Heart right ventricle (tissue), 16 donors: ENCODE measurements around the gene RPL26. TPM values are rescaled to one million over a fixed set of nuclear protein-coding genes. Genes with fewer than 3 reads are reported as not detected.

Experiments
- ATAC-seq, 8 donors: fragments of 200-7000 bp; cut with Tn5 transposase; one replicate each; pipeline ENCODE4 v1.9.1; 2020; ENCODE audit warnings: mild to moderate bottlenecking in 8 of 8, moderate library complexity in 8 of 8, moderate number of reproducible peaks in 1 of 8
- DNase-seq, 2 donors: peaks; one replicate each; pipeline ENCODE4 v3.0.0-alpha.2; 2020
- H3K27ac ChIP-seq, 10 donors: fragments of 200-600 bp; sonication (generic) in 2 of 10; one replicate each; pipeline versions ENCODE4 v1.5.0 to v1.8.0; 2020 to 2022; ENCODE audit warnings: mild to moderate bottlenecking in 3 of 10
- H3K27me3 ChIP-seq, 7 donors: fragments of 200-600 bp; one replicate each; pipeline ENCODE4 v1.8.0; 2021 to 2022; ENCODE audit warnings: mild to moderate bottlenecking in 2 of 7
- H3K36me3 ChIP-seq, 9 donors: fragments of 200-600 bp; sonication (generic) in 1 of 9; one replicate each; pipeline versions ENCODE4 v1.5.0 to v1.8.0; 2020 to 2022; ENCODE audit warnings: mild to moderate bottlenecking in 2 of 9
- H3K4me1 ChIP-seq, 9 donors: fragments of 200-600 bp; sonication (generic) in 1 of 9; one replicate each; pipeline versions ENCODE4 v1.5.0 to v1.8.0; 2020 to 2022; ENCODE audit warnings: mild to moderate bottlenecking in 4 of 9
- H3K4me3 ChIP-seq, 10 donors: fragments of 200-600 bp; sonication (generic) in 2 of 10; one replicate each; pipeline versions ENCODE4 v1.5.0 to v1.8.0; 2020 to 2022; ENCODE audit warnings: mild to moderate bottlenecking in 7 of 10, moderate library complexity in 2 of 10
- H3K9me3 ChIP-seq, 11 donors: fragments of 200-600 bp in 10 of 11; sonication (generic) in 2 of 11; one replicate each; pipeline versions ENCODE4 v1.5.0 to v1.8.0; 2013 to 2022; ENCODE audit warnings: mild to moderate bottlenecking in 2 of 11, control low read depth in 1 of 11, moderate library complexity in 1 of 11
- WGBS, 2 donors: extraction: QIAGEN DNeasy Blood & Tissue Kit; methylation state at CpG; one replicate each; pipeline ENCODE4 v1.1.7; 2013; ENCODE audit warnings: inconsistent platforms in 1 of 2; 5-methylcytosine and 5-hydroxymethylcytosine counted together
- intact Hi-C, 10 donors: fragments of 100-400 bp; cut with DNase I; formaldehyde crosslinking; loops; one replicate each; pipeline versions ENCODE4 v1.11.1 to v1.14.2; 2022
- polyA plus RNA-seq, 2 donors: library from polyadenylated mRNA; stranded (reverse); fragments of 200-250 nt; gene quantifications; one replicate each; pipeline ENCODE4 v1.2.3, GENCODE V29; 2013
- total RNA-seq, 10 donors: library from RNA; stranded (reverse); fragmentation: NEBNext Ultra II Directional in 3 of 10; extraction: Animal tissue kit (Norgen Biotek cat#: 25700) in 3 of 10; gene quantifications; one replicate each; pipeline versions ENCODE4 v1.2.1 to v1.2.4, GENCODE V29; 2021 to 2023
- TF ChIP-seq, protein P1 (sequence below), 9 donors: fragments of 200-600 bp; sonication (generic) in 2 of 9; IDR thresholded peaks; one replicate each; pipeline versions ENCODE4 v1.5.0 to v1.8.0; 2021 to 2022; ENCODE audit warnings: antibody characterized with exemption in 9 of 9, mild to moderate bottlenecking in 5 of 9, moderate library complexity in 1 of 9
- donor health status: Arrhythmogenic right ventricular cardiomyopathy.
- donor health status: ischemic (EF 13 %, LVEDD 7.1; RV severe dilation, severe dysfunction).
- donor health status: healthy with polysubstance abuse.
- donor health status: DM: no; HTN: yes; CAD: no.
- donor health status: DM: no; HTN: no; CAD: no.
- donor health status: ischemic (EF 25% LVEDD 6.9; RV normal size, moderate dysfunction).
- donor health status: ischemic (EF 25% LVEDD 5.7; RV mildly dilated, moderate dysfunction).
- donor health status: healthy.
- donor health status: DM: yes; HTN: yes; CAD: no.
- donor health status: Ischemic cardiomyopathy.
- donor health status: ischemic (EF 35%, LVEDD 5.7; RV mildly dilated, moderate dysfunction).
- donor health status: nonischemic (EF 11% LVEDD 7.7; RV severe dilation, severe dysfunction).
- donor health status: DM: yes; HTN: yes; CAD: no.
- donor health status: PGD.
- donor health status: ischemic (EF 29% LVEDD 5.4; RV normal size, mild dysfunction).
- donor health status: nonischemic (EF 23%, LVEDD 6.1; RV moderate dilation, normal function).

RPL26 gene
- total and polyA plus RNA-seq, 12 donors: 890 to 4,129 (median 1,028) TPM

DNA sequence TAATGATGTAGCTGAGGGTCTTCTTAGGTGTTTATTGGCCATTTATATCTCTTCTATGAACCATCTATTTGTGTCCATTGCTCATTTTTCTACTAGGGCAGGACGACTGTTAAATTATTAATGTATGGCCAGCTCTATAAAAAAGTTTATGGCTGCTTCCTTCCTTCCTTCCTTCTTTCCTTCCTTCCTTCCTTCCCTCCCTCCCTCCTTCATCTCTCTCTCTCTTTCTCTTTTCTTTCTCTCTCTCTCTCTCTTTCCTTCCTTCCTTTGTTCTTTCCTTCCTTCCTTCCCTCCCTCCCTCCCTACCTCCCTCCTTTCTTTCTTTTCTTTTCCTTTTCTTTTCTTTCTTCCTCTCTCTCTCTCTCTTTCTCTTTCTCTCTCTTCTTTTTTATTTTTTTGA, 35.5 kb upstream of the RPL26 start:
- TF ChIP-seq, protein P1, sequence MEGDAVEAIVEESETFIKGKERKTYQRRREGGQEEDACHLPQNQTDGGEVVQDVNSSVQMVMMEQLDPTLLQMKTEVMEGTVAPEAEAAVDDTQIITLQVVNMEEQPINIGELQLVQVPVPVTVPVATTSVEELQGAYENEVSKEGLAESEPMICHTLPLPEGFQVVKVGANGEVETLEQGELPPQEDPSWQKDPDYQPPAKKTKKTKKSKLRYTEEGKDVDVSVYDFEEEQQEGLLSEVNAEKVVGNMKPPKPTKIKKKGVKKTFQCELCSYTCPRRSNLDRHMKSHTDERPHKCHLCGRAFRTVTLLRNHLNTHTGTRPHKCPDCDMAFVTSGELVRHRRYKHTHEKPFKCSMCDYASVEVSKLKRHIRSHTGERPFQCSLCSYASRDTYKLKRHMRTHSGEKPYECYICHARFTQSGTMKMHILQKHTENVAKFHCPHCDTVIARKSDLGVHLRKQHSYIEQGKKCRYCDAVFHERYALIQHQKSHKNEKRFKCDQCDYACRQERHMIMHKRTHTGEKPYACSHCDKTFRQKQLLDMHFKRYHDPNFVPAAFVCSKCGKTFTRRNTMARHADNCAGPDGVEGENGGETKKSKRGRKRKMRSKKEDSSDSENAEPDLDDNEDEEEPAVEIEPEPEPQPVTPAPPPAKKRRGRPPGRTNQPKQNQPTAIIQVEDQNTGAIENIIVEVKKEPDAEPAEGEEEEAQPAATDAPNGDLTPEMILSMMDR (IDR thresholded peaks at IDR 0.05): no peak
- intact Hi-C loops: loop anchor here in 6 of 10 donors (10.0 kb wide), 3 partner anchors 56 to 476 kb away; no protein-coding TSS in a partner anchor
- H3K27me3 ChIP-seq: peaks cover 0 to 13% (median 0%) of the 10 kb centered on the region in 7 donors
- H3K9me3 ChIP-seq: peaks cover 0 to 4% (median 0%) of the 10 kb centered on the region in 11 donors
- H3K4me3 ChIP-seq: no peak overlapping the region
- no peaks in the 10 kb centered on the region for H3K36me3 ChIP-seq
- H3K27ac ChIP-seq: peak overlapping the region in 2 of 10 donors; percentile 52 to 80
- no peak for ATAC-seq
- 58 to 69% methylated on average over 1 of the region's 1 CpG for WGBS, 2 donors
- H3K4me1 ChIP-seq: peaks cover 6 to 53% (median 13%) of the 10 kb centered on the region in 9 donors
- DNase-seq: no peak

DNA sequence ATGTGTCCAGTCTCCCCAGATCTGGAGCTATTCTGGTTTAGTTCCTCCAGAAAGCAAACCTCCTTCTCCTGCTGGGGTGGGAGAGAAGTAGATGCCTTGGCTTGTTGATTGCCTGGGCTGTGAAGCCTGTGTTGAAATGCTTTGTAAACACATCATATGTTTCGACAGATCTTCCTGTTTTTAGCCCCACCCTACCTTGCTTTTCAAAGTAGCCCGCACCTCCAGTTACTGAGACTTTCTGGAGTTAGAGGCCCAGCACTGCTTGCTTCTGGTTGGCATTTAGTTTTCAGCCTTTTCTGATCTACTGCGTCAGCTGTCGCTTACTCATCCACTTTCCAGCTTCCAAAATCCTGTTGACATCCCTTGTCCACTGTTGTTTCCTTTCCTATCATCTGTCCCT, 34.8 kb upstream of the RPL26 start:
- intact Hi-C loops: loop anchor here in 6 of 10 donors (10.0 kb wide), 3 partner anchors 57 to 477 kb away; no protein-coding TSS in a partner anchor
- DNase-seq (no peak), ATAC-seq (no peak)
- WGBS, 2 donors: 84 to 90% methylated on average over 4 of the region's 4 CpGs
- peaks cover 0 to 13% (median 0%) of the 10 kb centered on the region in 7 donors for H3K27me3 ChIP-seq
- H3K4me3 ChIP-seq: no peak overlapping the region
- peaks cover 0 to 4% (median 0%) of the 10 kb centered on the region in 11 donors for H3K9me3 ChIP-seq
- no peaks in the 10 kb centered on the region for H3K36me3 ChIP-seq
- peaks cover 6 to 57% (median 13%) of the 10 kb centered on the region in 9 donors for H3K4me1 ChIP-seq
- H3K27ac ChIP-seq: peak overlapping the region in 2 of 10 donors; percentile 54 to 80
- TF ChIP-seq, protein P1 (IDR thresholded peaks at IDR 0.05): no peak

- Histone ChIP-seq H3K4me3 (peak overlapping the region in 1 of 10 donors; percentile 24), H3K36me3 (no peaks in the 10 kb centered on the region), H3K9me3 (no peaks in the 10 kb centered on the region), H3K27ac (peak overlapping the region in 1 of 10 donors; percentile 82), H3K4me1 (peaks cover 0 to 42% (median 4%) of the 10 kb centered on the region in 9 donors), H3K27me3 (peaks cover 0 to 13% (median 0%) of the 10 kb centered on the region in 7 donors)
- DNase-seq (no peak), ATAC-seq (no peak)
- intact Hi-C loops: loop anchor here (5.0 to 10.0 kb wide), 9 partner anchors 61 to 481 kb away; partner anchors contain the start of gene CCDC42 (in 1 of the 10)
- TF ChIP-seq, protein P1 (IDR thresholded peaks at IDR 0.05): no peak
These were observed 30.9 kb upstream of the RPL26 start for GRCh38 chr17:8413938-8414337.

DNA sequence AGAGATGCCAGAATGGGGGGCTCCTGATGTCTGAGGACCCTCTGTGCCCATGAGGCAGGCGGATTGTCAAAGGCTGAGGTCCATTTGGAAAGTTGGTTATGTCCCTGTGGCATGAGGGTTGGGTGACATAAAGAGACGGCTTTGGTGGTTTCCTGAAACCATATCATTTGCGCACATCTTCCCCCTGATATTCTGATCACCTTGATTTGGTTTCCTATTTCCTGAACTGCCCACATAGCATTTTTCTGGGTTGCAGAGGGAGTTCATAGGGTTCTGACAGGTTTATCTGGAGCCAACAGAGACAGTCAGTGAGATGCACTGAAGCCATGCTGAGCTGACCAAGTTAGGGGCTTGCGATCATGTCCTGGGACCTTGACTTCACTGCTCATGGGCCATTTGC, 30.3 kb upstream of the RPL26 start:
- no peak for ATAC-seq

More for the DNA sequence above, 30.3 kb upstream of the RPL26 start:
- intact Hi-C loops: loop anchor here (5.0 to 10.0 kb wide), 9 partner anchors 61 to 481 kb away; partner anchors contain the start of gene CCDC42 (in 1 of the 10)
- TF ChIP-seq, protein P1 (IDR thresholded peaks at IDR 0.05): no peak
- no peak for DNase-seq
- Histone ChIP-seq H3K36me3 (no peaks in the 10 kb centered on the region), H3K27ac (peak overlapping the region in 2 of 10 donors; percentile 34 to 82), H3K9me3 (no peaks in the 10 kb centered on the region), H3K27me3 (peaks cover 0 to 13% (median 0%) of the 10 kb centered on the region in 7 donors), H3K4me1 (peaks cover 0 to 38% (median 4%) of the 10 kb centered on the region in 9 donors), H3K4me3 (peak overlapping the region in 1 of 10 donors; percentile 24)
- WGBS, 2 donors: 76% methylated on average over 4 of the region's 4 CpGs
